Naive B cell (primary cell): ENCODE results near the gene HASPIN. TPM values are rescaled to one million over a fixed set of nuclear protein-coding genes. Genes with fewer than 3 reads are reported as not detected.
A peak's percentile ranks its signal among the peaks of the same experiment; 100 is the strongest.

Source experiments
- ATAC-seq, 2 donors: fragments of 150-1000 bp; cut with Tn5 transposase; 2 replicates each; pipeline ENCODE4 v1.10.0; 2021; ENCODE audit warnings: low read depth in 2 of 2, mild to moderate bottlenecking in 2 of 2, moderate library complexity in 2 of 2
- DNase-seq: peaks from one replicate; pipeline ENCODE4 v3.0.0; 2022
- H3K27ac Mint-ChIP-seq, 6 donors: one replicate each; pipeline ENCODE4 v1.8.0; 2020 to 2022; ENCODE audit warnings: mild to moderate bottlenecking in 6 of 6, mixed read lengths in 6 of 6, moderate library complexity in 5 of 6, inconsistent platforms in 2 of 6
- H3K27me3 Mint-ChIP-seq, 3 donors: one replicate each; pipeline ENCODE4 v1.8.0; 2021 to 2022; ENCODE audit warnings: mixed read lengths in 3 of 3, mild to moderate bottlenecking in 1 of 3
- H3K36me3 Mint-ChIP-seq, 2 donors: one replicate each; pipeline ENCODE4 v1.8.0; 2020 to 2022; ENCODE audit warnings: mixed read lengths in 2 of 2, inconsistent platforms in 1 of 2, mild to moderate bottlenecking in 1 of 2
- H3K4me1 Mint-ChIP-seq, 3 donors: one replicate each; pipeline ENCODE4 v1.8.0; 2020 to 2022; ENCODE audit warnings: mixed read lengths in 3 of 3, inconsistent platforms in 1 of 3, mild to moderate bottlenecking in 1 of 3, moderate library complexity in 1 of 3
- H3K4me3 Mint-ChIP-seq, 8 donors: one replicate each; pipeline ENCODE4 v1.8.0; 2020 to 2022; ENCODE audit warnings: mild to moderate bottlenecking in 8 of 8, mixed read lengths in 8 of 8, moderate library complexity in 8 of 8, inconsistent platforms in 2 of 8
- H3K9me3 Mint-ChIP-seq, 7 donors: one replicate each; pipeline ENCODE4 v1.8.0; 2020 to 2022; ENCODE audit warnings: mixed read lengths in 7 of 7, mild to moderate bottlenecking in 5 of 7, inconsistent platforms in 2 of 7, moderate library complexity in 1 of 7
- polyA plus RNA-seq, 6 donors: library from polyadenylated mRNA; unstranded; fragments of 300-500 nt; fragmentation: Illumina TruSeq; gene quantifications; one replicate each; pipeline ENCODE4 v1.2.3, GENCODE V29; 2021; ENCODE audit warnings: low read depth in 6 of 6

The HASPIN gene
- polyA plus RNA-seq, 6 donors from 2014 or later = 0.19 to 2.3 (median 0.74) TPM

- DNase-seq = no peak
- H3K27me3 Mint-ChIP-seq = no peaks in the 10 kb centered on the region
- H3K9me3 Mint-ChIP-seq = no peaks in the 10 kb centered on the region
- H3K36me3 Mint-ChIP-seq = no peaks in the 10 kb centered on the region
- H3K4me3 Mint-ChIP-seq = peak overlapping the region in 1 of 8 donors; percentile 12
- ATAC-seq = no peak
- peak overlapping the region in 2 of 6 donors; percentile 88 to 89 for H3K27ac Mint-ChIP-seq
- H3K4me1 Mint-ChIP-seq = peaks cover 9 to 23% (median 10%) of the 10 kb centered on the region in 3 donors
These were observed 27.2 kb downstream of the HASPIN start for GRCh38 chr17:3750926-3751325.

- H3K4me1 Mint-ChIP-seq = peaks cover 9 to 24% (median 10%) of the 10 kb centered on the region in 3 donors
- H3K36me3 Mint-ChIP-seq = no peaks in the 10 kb centered on the region
- no peaks in the 10 kb centered on the region for H3K27me3 Mint-ChIP-seq
- H3K4me3 Mint-ChIP-seq = no peak overlapping the region
- H3K27ac Mint-ChIP-seq = peak overlapping the region in 1 of 6 donors; percentile 41
- ATAC-seq (no peak), DNase-seq (no peak)
- H3K9me3 Mint-ChIP-seq = no peaks in the 10 kb centered on the region
These were observed 28.1 kb downstream of the HASPIN start for GRCh38 chr17:3751836-3752235.

- DNase-seq (no peak), ATAC-seq (no peak)
- H3K27me3 Mint-ChIP-seq = no peaks in the 10 kb centered on the region
- no peak overlapping the region for H3K4me3 Mint-ChIP-seq
- H3K9me3 Mint-ChIP-seq = no peaks in the 10 kb centered on the region
- peak overlapping the region in 1 of 6 donors; percentile 69 for H3K27ac Mint-ChIP-seq
- H3K4me1 Mint-ChIP-seq = peaks cover 10 to 23% (median 12%) of the 10 kb centered on the region in 3 donors
- no peaks in the 10 kb centered on the region for H3K36me3 Mint-ChIP-seq
These were observed 29.9 kb downstream of the HASPIN start for GRCh38 chr17:3753624-3754023.

- H3K27ac Mint-ChIP-seq = peak overlapping the region in 2 of 6 donors; percentile 69 to 70
- peaks cover 10 to 23% (median 12%) of the 10 kb centered on the region in 3 donors for H3K4me1 Mint-ChIP-seq
- H3K9me3 Mint-ChIP-seq = no peaks in the 10 kb centered on the region
- ATAC-seq (no peak), DNase-seq (no peak)
- no peaks in the 10 kb centered on the region for H3K27me3 Mint-ChIP-seq
- H3K4me3 Mint-ChIP-seq = peak overlapping the region in 2 of 8 donors; percentile 6 to 68
- no peaks in the 10 kb centered on the region for H3K36me3 Mint-ChIP-seq
These were observed 30.4 kb downstream of the HASPIN start for GRCh38 chr17:3754066-3754457.

GRCh38 chr17:3754458-3755334 is 31.0 kb downstream of the HASPIN start:
- Mint-ChIP-seq H3K4me3 (peak overlapping the region in 7 of 8 donors; percentile 63 to 77 (median 68)), H3K27ac (peak overlapping the region in 2 of 6 donors; percentile 15 to 93), H3K36me3 (no peaks in the 10 kb centered on the region), H3K27me3 (peaks cover 0 to under 1% (median 0%) of the 10 kb centered on the region in 3 donors), H3K9me3 (no peaks in the 10 kb centered on the region), H3K4me1 (peaks cover 10 to 23% (median 12%) of the 10 kb centered on the region in 3 donors)
- peak; percentile 72 for DNase-seq
- peak; percentile 90 to 93 for ATAC-seq

GRCh38 chr17:3755335-3756030 is 31.8 kb downstream of the HASPIN start:
- Mint-ChIP-seq H3K27ac (peak overlapping the region in 3 of 6 donors; percentile 12 to 60 (median 15)), H3K9me3 (no peaks in the 10 kb centered on the region), H3K27me3 (peaks cover 0 to 5% (median 0%) of the 10 kb centered on the region in 3 donors), H3K36me3 (no peaks in the 10 kb centered on the region), H3K4me3 (peak overlapping the region in 6 of 8 donors; percentile 55 to 72 (median 66)), H3K4me1 (peaks cover 10 to 23% (median 12%) of the 10 kb centered on the region in 3 donors)
- DNase-seq = no peak
- no peak for ATAC-seq

DNA sequence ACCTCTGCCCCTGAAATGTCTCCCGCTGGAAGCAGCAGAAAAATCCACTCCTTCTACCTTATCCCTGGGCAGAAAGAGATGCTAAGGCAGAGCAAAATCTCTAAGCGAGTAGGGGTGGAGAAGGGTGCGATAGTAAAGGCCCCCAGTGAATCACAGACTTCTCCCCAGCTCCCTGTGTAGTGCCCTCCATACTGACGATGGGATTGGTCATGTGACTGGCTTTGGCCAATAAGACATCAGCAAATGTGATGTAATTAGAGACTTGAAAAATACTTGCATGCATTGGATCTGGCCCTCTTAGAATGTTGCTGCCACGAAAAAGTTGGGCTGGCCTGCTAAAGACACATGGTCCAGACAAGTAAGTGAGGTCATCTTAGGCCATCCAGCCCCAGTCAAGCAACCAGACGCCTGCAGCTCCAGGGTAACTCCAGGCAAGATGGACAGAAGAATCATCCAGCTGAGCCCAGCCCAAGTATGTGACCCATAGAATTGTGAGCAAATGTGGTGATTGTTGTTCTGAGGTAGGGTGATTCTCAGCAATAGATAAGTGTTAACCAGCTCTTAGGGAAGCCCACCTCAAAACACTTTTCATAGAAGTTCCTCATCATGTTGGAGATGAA is 36.0 kb downstream of the HASPIN start:
- DNase-seq (no peak), ATAC-seq (no peak)
- Mint-ChIP-seq H3K36me3 (no peaks in the 10 kb centered on the region), H3K27ac (no peak overlapping the region), H3K27me3 (peaks cover 4 to 5% (median 5%) of the 10 kb centered on the region in 3 donors), H3K9me3 (no peaks in the 10 kb centered on the region), H3K4me1 (peaks cover 6 to 15% (median 12%) of the 10 kb centered on the region in 3 donors), H3K4me3 (no peak overlapping the region)

GRCh38 chr17:3761036-3761917 is 37.6 kb downstream of the HASPIN start:
- Mint-ChIP-seq H3K36me3 (no peaks in the 10 kb centered on the region), H3K27ac (no peak overlapping the region), H3K4me3 (peak overlapping the region in 1 of 8 donors; percentile 53)

DNA sequence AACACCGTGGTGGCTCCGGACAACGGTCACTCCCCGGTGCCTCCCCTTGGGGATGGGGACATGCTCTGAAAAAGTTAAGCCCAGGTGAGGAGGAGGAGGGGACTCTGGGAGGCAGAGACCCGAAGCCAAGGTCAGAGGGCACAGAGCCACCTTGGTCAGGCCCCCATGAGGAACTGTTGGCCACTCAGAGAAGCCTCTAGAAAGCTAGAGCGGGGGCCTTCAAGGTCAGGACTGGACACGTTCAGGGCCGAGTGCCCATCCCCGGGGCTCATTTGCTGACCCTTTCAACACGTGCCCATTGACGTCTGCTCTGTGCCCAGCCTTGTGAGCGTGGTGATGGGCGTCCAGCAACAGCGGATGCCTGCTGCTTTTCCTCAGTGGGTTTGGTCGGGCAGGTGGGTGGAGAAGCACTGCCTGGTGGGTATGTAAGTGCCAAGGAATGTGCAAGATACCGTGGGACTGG is 38.2 kb downstream of the HASPIN start:
- Mint-ChIP-seq H3K4me3 (no peak overlapping the region), H3K4me1 (peaks cover 14 to 24% (median 19%) of the 10 kb centered on the region in 3 donors), H3K36me3 (no peaks in the 10 kb centered on the region), H3K27me3 (peaks cover 4 to 5% (median 5%) of the 10 kb centered on the region in 3 donors), H3K27ac (no peak overlapping the region), H3K9me3 (no peaks in the 10 kb centered on the region)
- ATAC-seq (no peak), DNase-seq (no peak)

More at GRCh38 chr17:3761036-3761917, 37.6 kb downstream of the HASPIN start:
- ATAC-seq (no peak), DNase-seq (no peak)
- peaks cover 14 to 21% (median 19%) of the 10 kb centered on the region in 3 donors for H3K4me1 Mint-ChIP-seq
- H3K27me3 Mint-ChIP-seq = peaks cover 4 to 5% (median 5%) of the 10 kb centered on the region in 3 donors
- H3K9me3 Mint-ChIP-seq = no peaks in the 10 kb centered on the region

DNA sequence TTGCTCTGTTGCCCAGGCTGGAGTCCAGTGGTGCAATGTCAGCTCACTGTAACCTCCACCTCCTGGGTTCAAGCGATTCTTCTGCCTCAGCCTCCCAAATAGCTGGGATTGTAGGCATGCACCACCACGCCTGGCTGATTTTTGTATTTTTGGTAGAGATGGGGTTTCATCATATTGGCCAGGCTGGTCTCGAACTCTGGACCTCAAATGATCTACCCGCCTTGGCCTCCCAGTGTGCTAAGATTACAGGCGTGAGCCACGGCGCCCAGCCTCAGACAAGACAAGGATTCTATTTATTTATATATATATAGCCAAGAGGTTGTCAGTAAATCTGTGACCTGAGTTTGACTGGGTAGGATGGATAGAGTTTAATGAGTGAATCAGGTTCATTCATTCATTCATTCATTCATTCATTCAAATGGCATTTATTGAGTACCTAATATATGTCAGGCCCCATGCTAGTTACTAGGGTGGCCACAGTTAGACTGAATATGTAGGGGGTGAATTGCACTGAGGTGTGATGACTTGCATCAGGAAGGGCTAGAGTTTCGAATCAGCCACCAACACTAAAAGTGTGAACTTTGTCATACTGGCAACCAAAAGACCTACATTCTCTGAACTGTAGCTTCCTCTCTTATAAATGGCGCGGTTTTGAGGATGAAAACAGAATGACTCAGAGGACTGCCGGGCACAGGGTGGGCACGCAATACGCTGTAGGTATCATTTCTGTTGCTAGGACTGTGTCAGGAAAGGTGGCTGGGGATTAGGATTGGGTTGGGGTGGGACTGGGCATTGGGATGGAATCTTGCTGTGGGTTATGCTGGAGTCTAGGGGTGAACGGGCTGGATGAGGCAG is 39.4 kb downstream of the HASPIN start:
- no peak overlapping the region for H3K4me3 Mint-ChIP-seq
- peak overlapping the region in 2 of 6 donors; percentile 26 to 56 for H3K27ac Mint-ChIP-seq
- H3K36me3 Mint-ChIP-seq = no peaks in the 10 kb centered on the region
- no peaks in the 10 kb centered on the region for H3K9me3 Mint-ChIP-seq
- DNase-seq (no peak), ATAC-seq (no peak)
- H3K4me1 Mint-ChIP-seq = peaks cover 14 to 21% (median 16%) of the 10 kb centered on the region in 3 donors
- peaks cover 4 to 5% (median 5%) of the 10 kb centered on the region in 3 donors for H3K27me3 Mint-ChIP-seq

DNA sequence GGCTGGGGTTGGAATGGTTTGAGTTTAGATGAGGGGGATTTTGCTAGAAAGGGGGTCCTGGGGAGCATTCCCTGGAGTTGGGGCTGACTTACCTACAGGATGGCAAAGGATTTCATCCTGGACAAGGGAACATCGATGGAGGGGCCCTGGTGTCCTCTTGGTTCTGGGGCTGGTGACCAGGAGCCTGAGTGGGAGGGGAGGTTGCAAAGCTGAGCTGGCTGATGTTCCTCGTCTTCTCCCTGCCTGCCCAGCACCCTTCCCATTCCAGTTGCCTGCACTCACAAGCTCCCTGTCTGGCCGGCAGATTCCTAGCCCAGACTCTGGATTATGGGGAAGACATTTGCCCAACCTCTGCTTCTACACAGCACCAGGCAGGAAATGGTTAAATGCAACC is 40.1 kb downstream of the HASPIN start:
- Mint-ChIP-seq H3K27me3 (peaks cover 4 to 5% (median 5%) of the 10 kb centered on the region in 3 donors), H3K4me1 (peaks cover 14 to 22% (median 21%) of the 10 kb centered on the region in 3 donors), H3K36me3 (no peaks in the 10 kb centered on the region), H3K27ac (no peak overlapping the region), H3K9me3 (no peaks in the 10 kb centered on the region), H3K4me3 (no peak overlapping the region)
- ATAC-seq (no peak), DNase-seq (no peak)
